H1 (cell line): ENCODE measurements around the gene MRFAP1L1. TPM values are rescaled to one million over a fixed set of nuclear protein-coding genes. Genes with fewer than 3 reads are reported as not detected.

ENCODE experiments used
- CTCF ChIA-PET: fragments of 300-600 bp; sonication (Branson Sonifier 250); formaldehyde crosslinking; loops from one replicate; lab custom pipeline; 2021; ENCODE audit not compliant: partially characterized antibody; lab: Charles Lee
- POLR2A ChIA-PET: fragments of 300-600 bp; sonication (Branson Sonifier 250); formaldehyde crosslinking; loops from one replicate; lab custom pipeline; 2021; ENCODE audit warnings: inconsistent platforms; ENCODE audit not compliant: partially characterized antibody; lab: Charles Lee
- DNase-seq, 2 experiments: peaks; one replicate each; pipeline versions ENCODE4 v3.0.0 to v3.0.0-alpha.2; 2010 to 2022; ENCODE audit warnings: low spot score in 2 of 2, low read depth in 1 of 2, mixed read lengths in 1 of 2
- FAIRE-seq: peaks from 2 replicates; lab custom pipeline; 2011; peaks lifted over from hg19 to GRCh38; lab: Jason Lieb, UNC
- H2AFZ ChIP-seq: 2 replicates; pipeline ENCODE4 v1.8.1; 2012; ENCODE audit warnings: low read length, inconsistent platforms
- H2AK5ac ChIP-seq: 2 replicates; pipeline ENCODE4 v1.6.1; 2013; ENCODE audit warnings: low read depth, low read length
- H2BK120ac ChIP-seq: replicated peaks from 2 replicates; pipeline ENCODE3; 2013; ENCODE audit warnings: low read depth, low read length, inconsistent platforms
- H2BK12ac ChIP-seq: 2 replicates; pipeline ENCODE4 v1.6.1; 2013; ENCODE audit warnings: low read depth, low read length
- H2BK15ac ChIP-seq: 2 replicates; pipeline ENCODE4 v1.6.1; 2013; ENCODE audit warnings: low read length
- H2BK20ac ChIP-seq: 2 replicates; pipeline ENCODE4 v1.6.1; 2013; ENCODE audit warnings: low read length
- H2BK5ac ChIP-seq: 2 replicates; pipeline ENCODE4 v1.6.1; 2013; ENCODE audit warnings: low read depth, low read length
- H3K14ac ChIP-seq: 2 replicates; pipeline ENCODE4 v1.6.1; 2013; ENCODE audit warnings: inconsistent platforms; ENCODE audit not compliant: insufficient read length
- H3K18ac ChIP-seq: 2 replicates; pipeline ENCODE4 v1.6.1; 2013; ENCODE audit warnings: low read length; ENCODE audit errors: extremely low read depth
- H3K23ac ChIP-seq: 2 replicates; pipeline ENCODE4 v1.6.1; 2013; ENCODE audit warnings: inconsistent platforms; ENCODE audit not compliant: insufficient read length
- H3K23me2 ChIP-seq: 2 replicates; pipeline ENCODE4 v1.6.1; 2013; ENCODE audit warnings: low read depth, low read length
- H3K27ac ChIP-seq: 2 replicates; pipeline ENCODE4 v1.6.1; 2011; ENCODE audit warnings: low read depth, low read length, inconsistent platforms
- H3K27me3 ChIP-seq, 4 experiments: replicated peaks in 1 of 4; 1 replicate in 1 of 4; 2 replicates in 3 of 4; pipeline versions ENCODE4 v1.6.1 to v1.8.1; 2011 to 2013; ENCODE audit warnings: low read length in 3 of 4, mild to moderate bottlenecking in 3 of 4, inconsistent platforms in 2 of 4, mixed read lengths in 2 of 4, moderate library complexity in 1 of 4; ENCODE audit not compliant: control insufficient read depth in 3 of 4, insufficient read depth in 3 of 4; ENCODE audit errors: extremely low read depth in 1 of 4
- H3K36me3 ChIP-seq, 4 experiments: 2 replicates each; pipeline versions ENCODE4 v1.6.1 to v1.8.1; 2011 to 2013; ENCODE audit warnings: mild to moderate bottlenecking in 4 of 4, low read length in 3 of 4, moderate library complexity in 2 of 4, control low read depth in 1 of 4, inconsistent platforms in 1 of 4; ENCODE audit not compliant: insufficient read depth in 4 of 4, control insufficient read depth in 2 of 4
- H3K4ac ChIP-seq: replicated peaks from 2 replicates; pipeline ENCODE3; 2013; ENCODE audit warnings: low read length, low read depth, mixed read lengths, inconsistent platforms; ENCODE audit not compliant: insufficient read length
- H3K4me1 ChIP-seq, 4 experiments: replicated peaks in 1 of 4; 1 replicate in 1 of 4; 2 replicates in 3 of 4; pipeline versions ENCODE4 v1.6.1 to v1.8.1; 2011 to 2013; ENCODE audit warnings: low read length in 3 of 4, inconsistent platforms in 2 of 4, mixed read lengths in 1 of 4; ENCODE audit not compliant: insufficient read depth in 4 of 4, control insufficient read depth in 3 of 4
- H3K4me2 ChIP-seq, 2 experiments: 2 replicates each; pipeline versions ENCODE4 v1.6.1 to v1.8.1; 2011 to 2013; ENCODE audit warnings: low read depth in 2 of 2, low read length in 2 of 2, control low read depth in 1 of 2, inconsistent platforms in 1 of 2, mild to moderate bottlenecking in 1 of 2; ENCODE audit not compliant: insufficient read depth in 1 of 2
- H3K4me3 ChIP-seq, 4 experiments: fragments of 200-600, 300-600 bp in 1 of 4; sonication (generic), shearing (Covaris generic), sonication (Bioruptor Twin) in 1 of 4; 2 replicates each; pipeline versions ENCODE4 v1.5.1 to v1.8.1; 2011 to 2016; ENCODE audit warnings: low read length in 4 of 4, low read depth in 3 of 4, control low read depth in 2 of 4, inconsistent platforms in 2 of 4, mild to moderate bottlenecking in 2 of 4, mixed read lengths in 1 of 4, moderate library complexity in 1 of 4; ENCODE audit not compliant: insufficient read depth in 2 of 4; ENCODE audit errors: extremely low read depth in 1 of 4
- H3K56ac ChIP-seq: replicated peaks from 2 replicates; pipeline ENCODE3; 2013; ENCODE audit warnings: low read depth, mild to moderate bottlenecking, mixed read lengths, low read length, inconsistent platforms; ENCODE audit not compliant: insufficient read length
- H3K79me1 ChIP-seq: 2 replicates; pipeline ENCODE4 v1.6.1; 2013; ENCODE audit warnings: low read depth, low read length, control low read depth
- H3K79me2 ChIP-seq, 2 experiments: 2 replicates each; pipeline versions ENCODE4 v1.6.1 to v1.8.1; 2012 to 2013; ENCODE audit warnings: low read length in 2 of 2, mild to moderate bottlenecking in 2 of 2, inconsistent platforms in 1 of 2; ENCODE audit not compliant: insufficient read depth in 2 of 2, control insufficient read depth in 1 of 2
- H3K9ac ChIP-seq, 4 experiments: replicated peaks in 1 of 4; 1 replicate in 1 of 4; 2 replicates in 3 of 4; pipeline versions ENCODE4 v1.6.1 to v1.8.1; 2011 to 2013; ENCODE audit warnings: low read depth in 3 of 4, low read length in 3 of 4, control low read depth in 2 of 4, mild to moderate bottlenecking in 2 of 4, moderate library complexity in 2 of 4, inconsistent platforms in 1 of 4; ENCODE audit errors: extremely low read depth in 1 of 4
- H3K9me3 ChIP-seq, 2 experiments: 2 replicates each; pipeline versions ENCODE4 v1.6.1 to v1.8.1; 2012 to 2013; ENCODE audit warnings: mild to moderate bottlenecking in 2 of 2, moderate library complexity in 2 of 2, control low read depth in 1 of 2, inconsistent platforms in 1 of 2, low read depth in 1 of 2, low read length in 1 of 2, mixed read lengths in 1 of 2; ENCODE audit not compliant: insufficient read depth in 2 of 2
- H4K20me1 ChIP-seq, 2 experiments: replicated peaks in 1 of 2; 2 replicates each; pipeline versions ENCODE3 to v1.8.1; 2011 to 2013; ENCODE audit warnings: inconsistent platforms in 2 of 2, low read length in 2 of 2, mild to moderate bottlenecking in 1 of 2; ENCODE audit not compliant: insufficient read depth in 2 of 2, control insufficient read depth in 1 of 2
- H4K5ac ChIP-seq: 2 replicates; pipeline ENCODE4 v1.6.1; 2013; ENCODE audit warnings: low read length, low read depth, mixed read lengths, inconsistent platforms; ENCODE audit not compliant: insufficient read length
- H4K8ac ChIP-seq: 2 replicates; pipeline ENCODE4 v1.8.0; 2013; ENCODE audit warnings: mild to moderate bottlenecking, moderate library complexity, low read length, inconsistent platforms; ENCODE audit not compliant: insufficient read depth; ENCODE audit errors: extremely low read depth
- H4K91ac ChIP-seq: replicated peaks from 2 replicates; pipeline ENCODE3; 2013; ENCODE audit warnings: low read length, mixed read lengths, inconsistent platforms; ENCODE audit not compliant: insufficient read length
- POU5F1 ChIP-seq: IDR thresholded peaks from 2 replicates; pipeline ENCODE4 v1.6.1; 2011; ENCODE audit warnings: low read depth, mild to moderate bottlenecking, low read length, moderate library complexity
- TEAD4 ChIP-seq: IDR thresholded peaks from 2 replicates; pipeline ENCODE4 v1.6.1; 2012; ENCODE audit warnings: low read depth, low read length, inconsistent platforms, mixed read lengths
- WGBS, 2 experiments: shearing (Covaris generic) in 1 of 2; methylation state at CpG; one replicate each; pipeline versions ENCODE4 v1.1.6 to v1.1.7; 2013 to 2015; ENCODE audit warnings: low lambda C conversion rate in 2 of 2, mixed read lengths in 2 of 2, inconsistent platforms in 1 of 2, low coverage in 1 of 2, missing lambda C conversion rate in 1 of 2; ENCODE audit not compliant: insufficient replicate concordance in 2 of 2, insufficient coverage in 1 of 2, insufficient read length in 1 of 2; ENCODE audit errors: extremely low coverage in 1 of 2, missing lambda C conversion rate in 1 of 2; 5-methylcytosine and 5-hydroxymethylcytosine counted together
- polyA plus RNA-seq, 7 experiments: library from polyadenylated mRNA; depleted of rRNA in 3 of 7; stranded (reverse) in 5 of 7; unstranded in 2 of 7; fragments of >200 nt in 5 of 7; fragments of 200-250 nt in 2 of 7; gene quantifications; 1 replicate in 5 of 7; 2 replicates in 1 of 7; 4 replicates in 1 of 7; pipeline versions ENCODE4 v1.2.1 to v1.2.3, GENCODE V29; 2011 to 2013; ENCODE audit warnings: missing spikeins in 2 of 7, mixed read lengths in 2 of 7
- total RNA-seq: library from RNA; stranded (reverse); fragmentation: NEBNext Ultra II Directional; extraction: Animal tissue kit (Norgen Biotek cat#: 25700); gene quantifications from 2 replicates; pipeline ENCODE4 v1.2.1, GENCODE V29; 2021

Gene MRFAP1L1
- total and polyA plus RNA-seq, 2 of the 8 experiments (the other 6 are each of a cell fraction or from before 2014, with no cell fraction given): 26.8 to 54.3 TPM

- TF ChIP-seq TEAD4: no peak
- no peak for TF ChIP-seq POU5F1
- no peak overlapping the region for H2BK20ac ChIP-seq
- ChIA-PET CTCF (interaction anchor here (0.8 to 1.9 kb wide), 2 partner anchors 32 to 178 kb away, joined by 3 to 6 read pairs; a partner anchor contains a TSS), POLR2A (interaction anchor here (1.2 to 1.3 kb wide), 3 partner anchors 15 to 33 kb away, joined by 4 to 5 read pairs (median 5); a partner anchor contains a TSS)
- peaks cover 0 to 21% (median 7%) of the 10 kb centered on the region in 4 experiments; a peak in 5 of 8 replicates for H3K36me3 ChIP-seq
- H4K91ac ChIP-seq: no peak overlapping the region
- no peak overlapping the region for H3K18ac ChIP-seq
- H4K8ac ChIP-seq: no peak overlapping the region
- no peak overlapping the region for H2AK5ac ChIP-seq
- peaks cover 3 to 5% of the 10 kb centered on the region in 2 experiments; a peak in 2 of 4 replicates for H3K9me3 ChIP-seq
- no peak overlapping the region for H3K9ac ChIP-seq
- no peak overlapping the region for H3K23ac ChIP-seq
- no peak overlapping the region for H3K14ac ChIP-seq
- H3K23me2 ChIP-seq: peaks cover 14% of the 10 kb centered on the region
- H2BK15ac ChIP-seq: no peak overlapping the region
- H3K4ac ChIP-seq: no peak overlapping the region
- H4K20me1 ChIP-seq: peaks cover 0 to 7% of the 10 kb centered on the region in 2 experiments
- H2AFZ ChIP-seq: no peak overlapping the region
- no peak overlapping the region for H4K5ac ChIP-seq
- WGBS, 2 experiments: 91% methylated on average over 5 of the region's 5 CpGs; no CpG with 5 or more reads in 1 of the 2 experiments
- peaks cover 24 to 60% of the 10 kb centered on the region in 2 experiments for H3K79me2 ChIP-seq
- peaks cover 17% of the 10 kb centered on the region for H3K79me1 ChIP-seq
- no peak for FAIRE-seq
- no peak for DNase-seq
- no peak overlapping the region for H2BK5ac ChIP-seq
- H3K56ac ChIP-seq: no peak overlapping the region
- no peak overlapping the region for H3K27ac ChIP-seq
- H3K4me3 ChIP-seq: no peak overlapping the region
- no peak overlapping the region for H2BK120ac ChIP-seq
- no peaks in the 10 kb centered on the region for H3K27me3 ChIP-seq
- H2BK12ac ChIP-seq: no peak overlapping the region
- H3K4me1 ChIP-seq: peaks cover 0 to 18% (median 5%) of the 10 kb centered on the region in 4 experiments; a peak in 6 of 7 replicates
- no peak overlapping the region; a peak in 1 of 4 replicates for H3K4me2 ChIP-seq
Observed at GRCh38 chr4:6706173-6706572, 3.5 kb downstream of the MRFAP1L1 start.
